Measurements from ENCODE around the gene RNPEP. TPM values are rescaled to one million over a fixed set of nuclear protein-coding genes. Genes with fewer than 3 reads are reported as not detected.
"Not testable (repeated sequence)": the region's sequence is repeated elsewhere in the genome, so short reads cannot be mapped to it uniquely, and the experiment has no call there.

Gene RNPEP
- total RNA-seq, 1 experiment from 2014 or later: 131 TPM

DNA sequence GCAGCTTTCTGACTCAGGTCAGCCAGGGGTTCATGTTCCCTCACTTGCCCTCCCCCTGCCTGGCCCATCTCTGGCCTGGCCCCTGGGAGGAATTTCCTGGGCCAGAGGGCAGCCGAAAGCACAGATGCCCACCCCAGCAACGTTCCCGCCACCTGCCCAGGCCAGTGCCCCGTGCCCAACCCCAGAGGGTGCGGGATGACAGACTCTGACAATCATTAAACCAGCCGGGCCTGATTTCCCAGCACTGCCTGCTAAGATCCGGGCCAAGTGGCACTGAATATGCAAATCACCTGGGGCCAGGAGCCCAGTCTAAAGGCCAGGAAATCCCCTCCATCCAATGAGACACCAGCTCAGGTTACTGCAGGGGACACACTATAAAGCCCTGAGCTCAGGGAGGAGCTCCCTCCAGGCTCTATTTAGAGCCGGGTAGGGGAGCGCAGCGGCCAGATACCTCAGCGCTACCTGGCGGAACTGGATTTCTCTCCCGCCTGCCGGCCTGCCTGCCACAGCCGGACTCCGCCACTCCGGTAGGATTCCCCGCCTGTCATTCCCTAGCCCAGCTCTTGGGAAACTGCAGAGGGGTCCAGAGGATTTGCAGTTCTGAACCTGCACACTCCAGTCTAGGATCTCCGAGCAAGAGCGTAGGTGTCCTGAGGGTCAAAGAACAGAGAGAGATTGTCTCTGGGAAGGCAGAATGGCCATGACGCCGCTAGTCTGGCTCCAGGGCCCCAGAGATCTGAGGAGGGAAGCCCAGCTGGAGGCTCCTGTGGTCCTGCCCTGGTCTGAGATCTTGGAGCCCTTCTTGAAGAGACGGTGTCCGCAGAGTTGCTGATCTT is 27.9 kb downstream of the RNPEP start, which contains the start of gene ELF3:
TSS of gene ELF3 (plus strand) at position 408 of the 836 bp plus-strand sequence. CDS start 550 bp downstream, outside the sequence.
- DNase-seq (ENCODE audit: low spot score): peak; percentile 99

DNA sequence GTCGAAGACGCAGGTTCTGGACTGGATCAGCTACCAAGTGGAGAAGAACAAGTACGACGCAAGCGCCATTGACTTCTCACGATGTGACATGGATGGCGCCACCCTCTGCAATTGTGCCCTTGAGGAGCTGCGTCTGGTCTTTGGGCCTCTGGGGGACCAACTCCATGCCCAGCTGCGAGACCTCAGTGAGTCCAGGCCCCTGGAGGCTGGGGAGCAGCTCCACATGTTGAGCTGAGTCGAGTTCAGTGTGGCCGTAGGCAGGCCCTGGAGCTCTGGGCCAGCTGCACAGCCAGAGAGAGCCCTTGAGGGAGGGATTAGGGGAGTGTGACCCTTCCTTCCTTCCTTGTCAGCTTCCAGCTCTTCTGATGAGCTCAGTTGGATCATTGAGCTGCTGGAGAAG is 29.5 kb downstream of the RNPEP start:
- peak; percentile 61 for DNase-seq (ENCODE audit: low spot score)

GRCh38 chr1:202012544-202013478 is 30.4 kb downstream of the RNPEP start:
- DNase-seq (ENCODE audit: low spot score): peak; percentile 56

DNA sequence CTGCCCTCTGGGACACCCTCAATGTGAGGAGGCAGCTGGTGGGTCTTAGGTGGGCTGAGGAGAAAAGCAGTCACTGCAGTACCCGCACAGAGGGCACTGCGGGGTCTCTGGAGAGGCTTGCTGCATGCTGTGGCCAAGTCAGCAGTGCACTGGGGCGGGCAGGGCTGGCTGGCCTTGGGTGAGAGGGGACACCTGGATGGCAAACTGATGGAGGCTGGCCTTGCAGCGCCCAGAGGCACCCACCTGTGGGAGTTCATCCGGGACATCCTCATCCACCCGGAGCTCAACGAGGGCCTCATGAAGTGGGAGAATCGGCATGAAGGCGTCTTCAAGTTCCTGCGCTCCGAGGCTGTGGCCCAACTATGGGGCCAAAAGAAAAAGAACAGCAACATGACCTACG is 31.2 kb downstream of the RNPEP start:
- DNase-seq (ENCODE audit: low spot score): no peak

GRCh38 chr1:202014060-202014459 is 31.6 kb downstream of the RNPEP start:
- DNase-seq (ENCODE audit: low spot score): peak; percentile 47

- peak; percentile 64 for DNase-seq (ENCODE audit: low spot score)
These were observed 32.6 kb downstream of the RNPEP start for GRCh38 chr1:202014915-202015661.

- no peak for DNase-seq (ENCODE audit: low spot score)
These were observed 33.2 kb downstream of the RNPEP start for GRCh38 chr1:202015662-202015937.

DNA sequence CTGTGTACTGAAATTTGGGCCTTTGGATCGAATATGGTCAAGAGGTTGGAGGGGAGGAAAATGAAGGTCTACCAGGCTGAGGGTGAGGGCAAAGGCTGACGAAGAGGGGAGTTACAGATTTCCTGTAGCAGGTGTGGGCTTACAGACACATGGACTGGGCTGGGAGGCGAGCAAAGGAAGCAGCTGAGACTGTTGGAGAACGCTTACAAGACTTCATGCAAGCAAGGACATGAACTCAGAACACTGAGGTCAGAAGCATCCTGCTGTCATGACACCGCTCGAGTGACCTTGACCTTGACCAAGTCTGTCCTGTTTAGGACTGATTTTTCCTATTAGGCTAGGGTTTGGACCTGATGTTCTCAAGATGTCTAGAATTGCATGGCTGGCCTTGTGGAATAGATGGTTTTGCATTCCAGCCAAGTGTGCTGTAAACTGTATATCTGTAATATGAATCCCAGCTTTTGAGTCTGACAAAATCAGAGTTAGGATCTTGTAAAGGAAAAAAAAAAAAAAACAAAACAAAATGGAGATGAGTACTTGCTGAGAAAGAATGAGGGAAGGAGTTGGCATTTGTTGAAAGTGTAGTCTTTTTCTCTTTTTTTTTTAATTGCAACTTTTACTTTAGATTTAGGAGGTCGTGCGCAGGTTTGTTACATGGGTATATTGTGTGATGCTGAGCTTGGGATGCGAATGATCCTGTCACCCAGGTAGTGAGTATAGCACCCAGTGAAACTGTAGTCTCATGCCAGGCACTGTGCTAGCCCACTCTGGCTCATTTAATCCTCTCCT is 33.8 kb downstream of the RNPEP start:
- DNase-seq (ENCODE audit: low spot score): peak; percentile 61

GRCh38 chr1:202016811-202017748 is 34.6 kb downstream of the RNPEP start:
- peak; percentile 70 for DNase-seq (ENCODE audit: low spot score)

DNA sequence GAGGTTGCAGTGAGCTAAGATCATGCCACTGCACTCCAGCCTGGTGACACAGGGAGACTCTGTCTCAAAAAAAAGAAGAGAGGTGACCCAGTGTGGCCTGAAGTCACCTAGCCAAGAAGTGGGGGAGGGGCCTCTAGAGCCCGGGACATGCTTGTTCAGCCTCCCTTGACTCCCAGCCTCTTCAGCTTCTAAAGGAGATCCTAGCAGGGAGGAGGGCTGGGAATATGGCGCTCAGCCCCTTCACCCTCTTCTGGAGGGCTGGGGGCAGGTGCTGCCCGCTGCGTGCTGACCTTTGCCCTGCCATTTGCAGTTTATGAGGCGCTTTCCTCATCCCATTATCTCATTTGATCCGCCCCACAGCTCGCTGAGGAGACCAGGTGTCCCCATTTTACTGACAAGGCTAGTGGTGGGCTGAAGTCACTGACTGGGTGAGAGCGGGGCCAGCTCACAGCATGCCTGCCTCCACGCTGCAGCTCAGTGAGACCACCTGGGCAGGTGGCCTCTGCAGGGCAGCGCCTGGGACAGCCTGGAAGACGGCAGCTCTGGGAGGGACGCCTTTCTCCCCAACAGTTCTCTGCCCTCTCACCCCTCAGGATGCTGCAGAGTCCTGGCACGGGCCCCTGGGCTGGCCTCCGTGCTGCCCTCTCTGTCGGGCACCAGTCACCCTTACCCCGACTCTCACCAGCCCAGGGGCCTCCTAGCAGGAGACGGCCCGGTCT is 35.5 kb downstream of the RNPEP start:
- DNase-seq (ENCODE audit: low spot score): peak; percentile 91

- DNase-seq (ENCODE audit: low spot score): peak; percentile 93
These were observed 36.2 kb downstream of the RNPEP start for GRCh38 chr1:202018468-202019234.

- DNase-seq (ENCODE audit: low spot score): not testable (repeated sequence)
These were observed 36.7 kb downstream of the RNPEP start for GRCh38 chr1:202019235-202019558.

DNA sequence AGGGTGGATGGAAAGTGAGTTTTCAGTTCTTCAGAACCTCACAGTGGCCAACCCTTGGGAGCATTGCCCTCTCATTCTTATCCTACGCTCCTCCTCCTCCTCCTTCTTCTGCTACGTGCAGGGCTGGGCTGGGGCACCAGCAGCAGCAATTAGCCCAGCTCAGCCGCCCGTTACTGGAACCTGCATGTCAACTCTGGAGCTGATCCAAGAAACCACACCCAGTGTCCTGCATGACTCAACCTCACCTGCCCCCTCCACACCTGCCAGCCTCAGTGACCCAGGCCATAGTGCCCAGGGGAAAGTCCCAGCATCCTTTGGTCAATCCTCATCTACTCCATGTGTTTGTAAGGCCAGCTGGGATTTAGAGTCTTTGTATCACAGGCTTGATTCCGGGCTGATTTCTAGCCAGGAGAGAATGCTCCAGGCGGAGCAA is 40.6 kb downstream of the RNPEP start:
- peak; percentile 92 for DNase-seq (ENCODE audit: low spot score)

- peak; percentile 74 for DNase-seq (ENCODE audit: low spot score)
These were observed 46.8 kb downstream of the RNPEP start for GRCh38 chr1:202029171-202029665.

- DNase-seq (ENCODE audit: low spot score): no peak
These were observed 47.3 kb downstream of the RNPEP start for GRCh38 chr1:202029727-202030126.

GRCh38 chr1:202031796-202032195 is 49.3 kb downstream of the RNPEP start:
- no peak for DNase-seq (ENCODE audit: low spot score)

DNA sequence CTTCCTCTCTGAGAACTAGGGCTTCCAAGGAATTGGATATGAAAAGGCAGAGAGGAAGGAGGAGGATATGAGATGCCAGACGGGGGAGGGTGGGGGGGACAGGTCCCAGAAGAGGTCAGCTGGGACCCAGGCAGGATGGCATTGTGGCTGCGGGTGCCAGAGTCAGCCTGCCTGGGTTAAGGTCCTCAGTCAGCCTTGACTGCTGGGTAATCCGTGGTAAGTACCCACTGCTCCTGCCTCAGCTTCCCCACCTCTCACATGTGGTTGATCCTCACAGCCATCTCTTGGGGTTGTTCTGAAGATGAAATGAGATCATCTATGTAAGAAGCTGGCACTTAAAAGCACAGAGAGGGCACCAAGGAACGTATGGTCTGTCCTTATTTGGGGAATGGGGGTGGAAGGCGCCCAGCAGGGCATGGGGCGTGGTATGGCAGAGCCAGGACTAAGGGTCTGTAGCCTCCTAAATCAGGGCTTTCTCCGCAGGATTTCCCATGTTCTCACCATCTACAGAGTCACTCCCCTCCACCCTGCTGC is 51.8 kb downstream of the RNPEP start:
- no peak for DNase-seq (ENCODE audit: low spot score)
